Neural progenitor cell (in vitro differentiated cells): Measurements from ENCODE around the gene PUM1.

Source experiments
- EZH2 ChIP-seq: fragments of 200-600 bp; sonication (generic); IDR thresholded peaks from 2 replicates; pipeline ENCODE4 v1.6.1; 2017; ENCODE audit warnings: antibody characterized with exemption, mild to moderate bottlenecking, moderate library complexity
- TF ChIP-seq, protein P1 (sequence below): fragments of 200-600 bp; sonication (generic); IDR thresholded peaks from 2 replicates; pipeline ENCODE4 v1.5.1; 2017; ENCODE audit warnings: antibody characterized with exemption, mild to moderate bottlenecking

DNA sequence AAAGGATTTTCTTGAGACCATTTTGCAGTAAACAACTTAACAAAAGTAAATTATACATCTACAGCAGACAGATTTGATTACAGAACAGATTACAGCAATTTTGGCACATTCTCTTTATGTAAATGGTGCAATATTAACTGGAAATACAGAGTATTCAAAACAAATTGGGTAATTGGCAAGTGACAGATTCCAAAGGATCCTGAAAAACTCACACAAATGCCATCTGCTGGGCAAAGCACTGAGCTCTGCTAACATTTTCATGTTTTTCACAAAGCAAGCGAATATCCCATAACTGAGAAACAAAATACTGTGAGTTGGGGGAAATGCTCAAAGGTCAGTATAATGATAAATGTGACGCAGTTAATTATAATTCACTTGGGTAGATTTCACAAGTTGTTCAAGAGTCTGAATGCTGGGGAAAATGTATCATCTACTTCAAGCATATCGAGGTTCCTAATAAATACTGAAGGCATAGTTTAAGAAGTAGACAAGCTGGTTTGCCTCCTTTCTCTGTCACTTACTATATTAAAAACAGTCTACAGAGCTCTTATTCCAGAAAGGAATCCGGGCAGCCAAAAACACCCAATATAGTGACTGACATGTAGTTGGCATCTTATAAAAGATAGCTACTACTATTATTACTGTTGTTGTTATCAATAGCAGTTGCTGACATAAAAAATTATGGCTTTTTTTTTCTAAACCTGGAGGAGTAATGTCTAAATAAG lies 81.2 kb downstream of the PUM1 start:
- TF ChIP-seq, protein P1, sequence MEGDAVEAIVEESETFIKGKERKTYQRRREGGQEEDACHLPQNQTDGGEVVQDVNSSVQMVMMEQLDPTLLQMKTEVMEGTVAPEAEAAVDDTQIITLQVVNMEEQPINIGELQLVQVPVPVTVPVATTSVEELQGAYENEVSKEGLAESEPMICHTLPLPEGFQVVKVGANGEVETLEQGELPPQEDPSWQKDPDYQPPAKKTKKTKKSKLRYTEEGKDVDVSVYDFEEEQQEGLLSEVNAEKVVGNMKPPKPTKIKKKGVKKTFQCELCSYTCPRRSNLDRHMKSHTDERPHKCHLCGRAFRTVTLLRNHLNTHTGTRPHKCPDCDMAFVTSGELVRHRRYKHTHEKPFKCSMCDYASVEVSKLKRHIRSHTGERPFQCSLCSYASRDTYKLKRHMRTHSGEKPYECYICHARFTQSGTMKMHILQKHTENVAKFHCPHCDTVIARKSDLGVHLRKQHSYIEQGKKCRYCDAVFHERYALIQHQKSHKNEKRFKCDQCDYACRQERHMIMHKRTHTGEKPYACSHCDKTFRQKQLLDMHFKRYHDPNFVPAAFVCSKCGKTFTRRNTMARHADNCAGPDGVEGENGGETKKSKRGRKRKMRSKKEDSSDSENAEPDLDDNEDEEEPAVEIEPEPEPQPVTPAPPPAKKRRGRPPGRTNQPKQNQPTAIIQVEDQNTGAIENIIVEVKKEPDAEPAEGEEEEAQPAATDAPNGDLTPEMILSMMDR: no peak
- TF ChIP-seq EZH2: no peak
